ENCODE measurements around the gene CDC42BPA. TPM values are rescaled to one million over a fixed set of nuclear protein-coding genes. Genes with fewer than 3 reads are reported as not detected.

The CDC42BPA gene
- total RNA-seq, 1 experiment from 2014 or later, result 30.1 TPM

DNA sequence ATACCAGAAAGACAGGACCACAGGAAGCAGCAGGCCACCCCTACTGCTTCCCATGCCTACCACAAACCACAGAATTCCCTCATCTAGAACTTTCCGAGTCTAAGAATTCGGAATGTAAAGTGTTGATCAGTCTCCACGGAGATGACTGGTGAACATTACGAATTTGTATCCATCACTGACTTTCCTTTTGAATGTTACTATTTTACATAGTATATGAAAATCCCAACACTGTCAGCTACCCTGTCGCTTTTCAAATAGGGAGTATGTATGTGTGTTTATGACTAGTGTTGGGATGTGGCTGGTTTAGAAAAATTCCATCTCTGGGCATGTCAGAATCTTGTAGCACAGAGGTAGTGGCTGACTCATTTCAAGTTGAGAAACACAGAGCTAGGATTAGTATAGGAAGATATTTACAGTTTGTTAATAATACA, 260.0 kb downstream of the CDC42BPA start:
- DNase-seq, result no peak
- H2BK120ac ChIP-seq (ENCODE audit: low read depth, low read length, poor library complexity, severe bottlenecking), result no peak overlapping the region
- no peak overlapping the region for H3T11ph ChIP-seq (ENCODE audit: low read length)
- no peak overlapping the region for H4K91ac ChIP-seq (ENCODE audit: insufficient read length, low read depth, low read length)
- H3K4ac ChIP-seq (ENCODE audit: low read depth, low read length), result no peak overlapping the region
- H3K4me1 ChIP-seq (ENCODE audit: insufficient read depth, low read length), result no peaks in the 10 kb centered on the region
- WGBS (ENCODE audit: extremely low coverage, insufficient read length, low lambda C conversion rate), result no CpG with 5 or more reads among the region's 5 CpGs
- H3K23me2 ChIP-seq (ENCODE audit: insufficient read length, low read depth, low read length, poor library complexity, severe bottlenecking), result no peaks in the 10 kb centered on the region
- Mint-ChIP-seq H3K9me3 (no peaks in the 10 kb centered on the region), H3K27me3 (ENCODE audit: low read depth) (no peaks in the 10 kb centered on the region), H3K4me3 (no peak overlapping the region), H3K36me3 (ENCODE audit: insufficient read depth in 1 of 3, low read depth in 3 of 3) (peaks cover 3 to 14% (median 7%) of the 10 kb centered on the region in 3 experiments; a peak in 4 of 7 replicates), H3K4me1 (no peaks in the 10 kb centered on the region), H3K27ac (no peak overlapping the region; a peak in 1 of 7 replicates)
- no peak overlapping the region for H2AFZ ChIP-seq (ENCODE audit: low read length)
- H3K56ac ChIP-seq (ENCODE audit: insufficient read length, low read depth, low read length), result no peak overlapping the region
- no peaks in the 10 kb centered on the region for H3K27me3 ChIP-seq (ENCODE audit: insufficient read depth, low read length)
- H2BK5ac ChIP-seq (ENCODE audit: insufficient read length, low read length), result no peak overlapping the region
- no peak overlapping the region for H3K23ac ChIP-seq (ENCODE audit: insufficient read length, low read depth, low read length)
- H3K4me2 ChIP-seq (ENCODE audit: insufficient read depth, insufficient read length, low read length), result no peak overlapping the region
- H2BK15ac ChIP-seq (ENCODE audit: low read depth, low read length), result no peak overlapping the region
- H4K20me1 ChIP-seq (ENCODE audit: control insufficient read depth, insufficient read depth, insufficient read length), result no peaks in the 10 kb centered on the region
- H4K8ac ChIP-seq (replicated peaks; ENCODE audit: insufficient read length, low read depth, low read length), result no peak overlapping the region
- H3K79me2 ChIP-seq (ENCODE audit: insufficient read depth, low read length), result no peaks in the 10 kb centered on the region
- no peaks in the 10 kb centered on the region for H3K79me1 ChIP-seq (ENCODE audit: insufficient read depth, low read depth, low read length, poor library complexity, severe bottlenecking)
- no peak overlapping the region for H2BK20ac ChIP-seq (ENCODE audit: low read depth, low read length, poor library complexity, severe bottlenecking)
- H3K9ac ChIP-seq (ENCODE audit: extremely low read depth, insufficient read length, low read length), result no peak overlapping the region
- H3K18ac ChIP-seq (ENCODE audit: insufficient read length, low read depth, low read length), result no peak overlapping the region
- TF ChIP-seq, protein P1, sequence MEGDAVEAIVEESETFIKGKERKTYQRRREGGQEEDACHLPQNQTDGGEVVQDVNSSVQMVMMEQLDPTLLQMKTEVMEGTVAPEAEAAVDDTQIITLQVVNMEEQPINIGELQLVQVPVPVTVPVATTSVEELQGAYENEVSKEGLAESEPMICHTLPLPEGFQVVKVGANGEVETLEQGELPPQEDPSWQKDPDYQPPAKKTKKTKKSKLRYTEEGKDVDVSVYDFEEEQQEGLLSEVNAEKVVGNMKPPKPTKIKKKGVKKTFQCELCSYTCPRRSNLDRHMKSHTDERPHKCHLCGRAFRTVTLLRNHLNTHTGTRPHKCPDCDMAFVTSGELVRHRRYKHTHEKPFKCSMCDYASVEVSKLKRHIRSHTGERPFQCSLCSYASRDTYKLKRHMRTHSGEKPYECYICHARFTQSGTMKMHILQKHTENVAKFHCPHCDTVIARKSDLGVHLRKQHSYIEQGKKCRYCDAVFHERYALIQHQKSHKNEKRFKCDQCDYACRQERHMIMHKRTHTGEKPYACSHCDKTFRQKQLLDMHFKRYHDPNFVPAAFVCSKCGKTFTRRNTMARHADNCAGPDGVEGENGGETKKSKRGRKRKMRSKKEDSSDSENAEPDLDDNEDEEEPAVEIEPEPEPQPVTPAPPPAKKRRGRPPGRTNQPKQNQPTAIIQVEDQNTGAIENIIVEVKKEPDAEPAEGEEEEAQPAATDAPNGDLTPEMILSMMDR (conservative IDR thresholded peaks at IDR 0.05), result no peak
- no peak overlapping the region for H2AK5ac ChIP-seq (ENCODE audit: insufficient read length, low read length)
- no peak overlapping the region for H4K5ac ChIP-seq (ENCODE audit: insufficient read length, low read depth, low read length)
- H3K14ac ChIP-seq (ENCODE audit: insufficient read depth, low read length), result no peak overlapping the region
- H2BK12ac ChIP-seq (ENCODE audit: insufficient read length, low read depth, low read length), result no peak overlapping the region
- no peak overlapping the region for H3K27ac ChIP-seq (ENCODE audit: insufficient read length, low read depth, low read length)
- H3K9me3 ChIP-seq (ENCODE audit: control insufficient read depth, low read depth, low read length), result no peaks in the 10 kb centered on the region

Measured in H9 (cell line).